Gastrocnemius medialis (tissue), 4 donors: ENCODE data around the gene ENTREP1. TPM values are rescaled to one million over a fixed set of nuclear protein-coding genes. Genes with fewer than 3 reads are reported as not detected.

Source experiments
- ATAC-seq, 2 donors: fragments of 150-250 bp; one replicate each; pipeline ENCODE4 v1.9.1; 2016
- DNase-seq, 2 donors: peaks; one replicate each; pipeline ENCODE4 v3.0.0-alpha.2; 2019
- H3K27ac ChIP-seq, 4 donors: fragments of 200-600 bp; sonication (generic); 1 replicate in 1 of 4; 2 replicates in 3 of 4; pipeline ENCODE4 v1.5.1; 2016 to 2018; ENCODE audit warnings: mild to moderate bottlenecking in 2 of 4, moderate library complexity in 1 of 4
- H3K27me3 ChIP-seq, 3 donors: fragments of 200-600 bp; sonication (generic) in 2 of 3; 1 replicate in 1 of 3; 2 replicates in 2 of 3; pipeline versions ENCODE4 v1.5.1 to v1.6.0; 2016 to 2019; ENCODE audit warnings: mild to moderate bottlenecking in 1 of 3, moderate library complexity in 1 of 3
- H3K36me3 ChIP-seq, 2 donors: fragments of 200-600 bp; sonication (generic) in 1 of 2; one replicate each; pipeline ENCODE4 v1.5.1; 2017 to 2018
- H3K4me1 ChIP-seq, 2 donors: fragments of 200-600 bp; sonication (generic) in 1 of 2; one replicate each; pipeline ENCODE4 v1.5.1; 2016 to 2017; ENCODE audit warnings: mild to moderate bottlenecking in 2 of 2
- H3K4me3 ChIP-seq, 4 donors: fragments of 200-600 bp; sonication (generic) in 3 of 4; 1 replicate in 1 of 4; 2 replicates in 3 of 4; pipeline ENCODE4 v1.5.1; 2016 to 2019; ENCODE audit warnings: mild to moderate bottlenecking in 2 of 4
- H3K9me3 ChIP-seq, 3 donors: fragments of 200-600 bp; sonication (generic) in 2 of 3; 1 replicate in 1 of 3; 2 replicates in 2 of 3; pipeline ENCODE4 v1.5.1; 2016 to 2019
- POLR2A ChIP-seq, 2 donors: fragments of 450-650 bp; IDR thresholded peaks; one replicate each; pipeline ENCODE4 v1.6.1; 2017; ENCODE audit warnings: antibody characterized with exemption in 2 of 2, mild to moderate bottlenecking in 2 of 2, moderate library complexity in 2 of 2
- in situ Hi-C, 4 donors: fragments of 200-750 bp; cut with MboI; loops; one replicate each; pipeline versions ENCODE4 v1.15.0 to v1.8.0; 2017; ENCODE audit warnings: low sequenced_read_pairs in 4 of 4
- intact Hi-C: fragments of 100-400 bp; cut with DNase I; formaldehyde crosslinking; loops from one replicate; pipeline ENCODE4 v1.15.1; 2023; ENCODE audit warnings: low total_unique reads
- total RNA-seq, 4 donors: library from RNA; depleted of rRNA; stranded (reverse); fragments of >200 nt; gene quantifications; one replicate each; pipeline versions ENCODE4 v1.1.0 to v1.2.3, GENCODE V29; 2016
- TF ChIP-seq, protein P1 (sequence below), 5 experiments: fragments of 450-650 bp in 3 of 5; fragments of 200-600 bp in 2 of 5; sonication (generic) in 2 of 5; IDR thresholded peaks in 4 of 5; conservative IDR thresholded peaks in 1 of 5; 1 replicate in 4 of 5; 2 replicates in 1 of 5; pipeline ENCODE4 v1.5.1; 2016 to 2019; ENCODE audit warnings: antibody characterized with exemption in 5 of 5, mild to moderate bottlenecking in 3 of 5, moderate library complexity in 3 of 5

Gene ENTREP1
- total RNA-seq, 4 donors from 2014 or later = 10.8 to 26.8 (median 17.1) TPM

DNA sequence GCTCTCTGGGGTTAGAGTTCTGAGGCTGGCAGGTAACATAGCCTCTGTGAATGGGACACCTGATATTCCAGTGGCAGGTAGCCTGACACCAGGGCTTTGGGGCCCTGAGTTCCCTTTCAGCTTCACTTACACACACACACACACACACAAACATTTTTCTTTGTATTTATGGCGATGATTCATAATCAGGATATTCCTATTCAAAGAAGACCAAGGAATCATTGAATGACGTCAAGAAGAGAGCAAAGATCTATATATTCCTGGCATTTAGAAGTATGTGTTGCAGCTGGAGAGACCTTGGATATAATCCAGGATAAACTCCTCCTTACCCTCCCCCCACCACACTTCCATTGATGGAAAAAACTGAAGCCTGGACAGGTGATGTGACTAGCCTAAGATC is 7.9 kb upstream of the ENTREP1 start:
- no peak for DNase-seq
- Histone ChIP-seq H3K4me1 (no peaks in the 10 kb centered on the region), H3K4me3 (no peak overlapping the region), H3K27me3 (no peaks in the 10 kb centered on the region), H3K36me3 (no peaks in the 10 kb centered on the region), H3K9me3 (no peaks in the 10 kb centered on the region), H3K27ac (no peak overlapping the region)
- no peak for TF ChIP-seq POLR2A (IDR thresholded peaks at IDR 0.05)
- TF ChIP-seq, protein P1, sequence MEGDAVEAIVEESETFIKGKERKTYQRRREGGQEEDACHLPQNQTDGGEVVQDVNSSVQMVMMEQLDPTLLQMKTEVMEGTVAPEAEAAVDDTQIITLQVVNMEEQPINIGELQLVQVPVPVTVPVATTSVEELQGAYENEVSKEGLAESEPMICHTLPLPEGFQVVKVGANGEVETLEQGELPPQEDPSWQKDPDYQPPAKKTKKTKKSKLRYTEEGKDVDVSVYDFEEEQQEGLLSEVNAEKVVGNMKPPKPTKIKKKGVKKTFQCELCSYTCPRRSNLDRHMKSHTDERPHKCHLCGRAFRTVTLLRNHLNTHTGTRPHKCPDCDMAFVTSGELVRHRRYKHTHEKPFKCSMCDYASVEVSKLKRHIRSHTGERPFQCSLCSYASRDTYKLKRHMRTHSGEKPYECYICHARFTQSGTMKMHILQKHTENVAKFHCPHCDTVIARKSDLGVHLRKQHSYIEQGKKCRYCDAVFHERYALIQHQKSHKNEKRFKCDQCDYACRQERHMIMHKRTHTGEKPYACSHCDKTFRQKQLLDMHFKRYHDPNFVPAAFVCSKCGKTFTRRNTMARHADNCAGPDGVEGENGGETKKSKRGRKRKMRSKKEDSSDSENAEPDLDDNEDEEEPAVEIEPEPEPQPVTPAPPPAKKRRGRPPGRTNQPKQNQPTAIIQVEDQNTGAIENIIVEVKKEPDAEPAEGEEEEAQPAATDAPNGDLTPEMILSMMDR (IDR thresholded peaks at IDR 0.05 in 4 of 5, conservative IDR thresholded peaks at IDR 0.05 in 1 of 5) = no peak
- no peak for ATAC-seq
- intact Hi-C loops (no loop called here), in situ Hi-C loops (loop anchor here in 2 of 4 donors (25.0 kb wide), 2 partner anchors 105 to 220 kb away; no protein-coding TSS in a partner anchor)

DNA sequence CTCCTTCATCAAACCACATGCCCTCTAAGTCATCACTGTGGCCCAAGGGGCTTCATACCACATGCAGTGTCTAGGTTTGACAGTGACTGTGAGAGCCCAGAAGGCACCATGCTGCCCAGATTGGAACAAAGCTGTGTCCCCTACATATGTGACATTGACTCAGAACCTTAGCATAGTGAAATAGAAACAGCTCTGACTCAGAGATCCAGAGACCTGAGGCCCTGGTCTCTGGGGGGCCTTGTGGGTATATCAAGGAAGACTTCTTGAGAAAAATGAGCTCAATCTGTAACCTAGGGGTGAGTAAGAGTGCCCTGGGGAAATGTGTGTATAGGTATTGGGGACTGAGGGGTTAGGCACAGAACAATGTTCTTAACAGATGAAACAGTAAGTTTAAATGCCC is 7.1 kb upstream of the ENTREP1 start:
- no peak for DNase-seq
- intact Hi-C loops (no loop called here), in situ Hi-C loops (loop anchor here in 2 of 4 donors (25.0 kb wide), 2 partner anchors 106 to 219 kb away; no protein-coding TSS in a partner anchor)
- Histone ChIP-seq H3K36me3 (no peaks in the 10 kb centered on the region), H3K4me3 (no peak overlapping the region), H3K27me3 (no peaks in the 10 kb centered on the region), H3K9me3 (no peaks in the 10 kb centered on the region), H3K4me1 (no peaks in the 10 kb centered on the region), H3K27ac (no peak overlapping the region)
- TF ChIP-seq POLR2A (IDR thresholded peaks at IDR 0.05) = no peak
- TF ChIP-seq, protein P1 (IDR thresholded peaks at IDR 0.05 in 4 of 5, conservative IDR thresholded peaks at IDR 0.05 in 1 of 5) = no peak
- ATAC-seq = no peak

DNA sequence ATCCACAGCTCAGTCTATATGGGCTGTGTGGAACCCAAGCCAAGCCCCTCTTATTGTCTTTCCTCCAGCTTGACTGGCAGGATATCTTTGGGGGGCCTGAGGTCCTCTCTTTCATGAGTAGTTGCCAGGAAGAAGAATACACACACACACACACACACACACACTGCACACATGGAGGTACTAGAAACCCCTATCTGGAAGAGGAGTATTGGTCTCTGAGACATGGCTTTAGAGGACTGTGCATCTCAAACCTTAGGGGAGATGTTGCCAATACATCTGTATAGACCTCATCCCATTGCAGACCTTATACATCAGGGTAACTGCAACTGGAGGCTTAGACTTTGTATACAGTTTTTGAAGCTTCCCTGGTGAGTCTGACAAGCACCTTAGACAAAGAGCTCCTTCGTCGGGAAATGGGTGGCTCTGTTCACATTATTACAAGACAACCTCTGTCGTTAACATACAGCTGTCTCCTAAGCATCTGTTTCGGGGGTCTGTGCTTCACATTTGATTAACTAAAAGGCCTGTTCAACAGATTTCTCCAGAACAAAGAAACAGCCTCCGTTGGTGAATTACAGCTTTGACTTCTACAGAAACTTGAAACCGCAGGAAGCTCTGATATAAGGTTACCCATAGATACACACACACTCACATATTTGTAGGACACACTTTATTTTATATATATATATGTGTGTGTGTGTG is 5.5 kb upstream of the ENTREP1 start:
- Histone ChIP-seq H3K27ac (no peak overlapping the region), H3K9me3 (no peaks in the 10 kb centered on the region), H3K4me1 (peaks cover 3 to 8% of the 10 kb centered on the region in 2 donors), H3K27me3 (no peaks in the 10 kb centered on the region), H3K4me3 (no peak overlapping the region), H3K36me3 (no peaks in the 10 kb centered on the region)
- intact Hi-C loops (loop anchor here (10.0 kb wide), 3 partner anchors 45 to 1285 kb away; no protein-coding TSS in a partner anchor), in situ Hi-C loops (loop anchor here in 3 of 4 donors (10.0 to 25.0 kb wide), 4 partner anchors 65 to 218 kb away; no protein-coding TSS in a partner anchor)
- ATAC-seq (no peak), DNase-seq (no peak)
- no peak for TF ChIP-seq POLR2A (IDR thresholded peaks at IDR 0.05)
- TF ChIP-seq, protein P1 (IDR thresholded peaks at IDR 0.05 in 4 of 5, conservative IDR thresholded peaks at IDR 0.05 in 1 of 5) = no peak

DNA sequence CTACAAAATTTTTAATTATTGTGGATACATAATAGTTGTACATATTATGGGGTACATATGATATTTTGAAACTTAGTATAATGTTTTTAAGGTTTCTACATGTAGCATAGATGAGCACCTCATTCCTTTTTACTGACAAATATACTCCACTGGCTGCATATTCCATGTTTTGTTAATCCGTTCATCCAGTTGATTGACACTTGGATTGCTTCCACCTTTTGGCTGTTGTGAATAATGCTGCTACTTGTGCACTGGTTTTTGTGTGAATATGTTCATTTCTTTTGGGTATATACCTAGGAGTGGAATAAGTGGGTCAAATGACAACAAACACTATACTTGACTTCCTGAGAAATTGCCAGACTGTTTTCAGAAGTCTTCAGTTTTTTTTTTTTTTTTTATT is 2.8 kb upstream of the ENTREP1 start:
- ATAC-seq = no peak
- no peak for DNase-seq
- Histone ChIP-seq H3K27ac (no peak overlapping the region), H3K4me1 (peaks cover 13 to 17% of the 10 kb centered on the region in 2 donors), H3K9me3 (no peaks in the 10 kb centered on the region), H3K4me3 (no peak overlapping the region), H3K27me3 (no peaks in the 10 kb centered on the region), H3K36me3 (no peaks in the 10 kb centered on the region)
- TF ChIP-seq POLR2A (IDR thresholded peaks at IDR 0.05) = no peak
- TF ChIP-seq, protein P1 (IDR thresholded peaks at IDR 0.05 in 4 of 5, conservative IDR thresholded peaks at IDR 0.05 in 1 of 5) = no peak
- intact Hi-C loops (loop anchor here (10.0 kb wide), 3 partner anchors 47 to 1283 kb away; no protein-coding TSS in a partner anchor), in situ Hi-C loops (loop anchor here in 3 of 4 donors (10.0 to 25.0 kb wide), 4 partner anchors 63 to 215 kb away; no protein-coding TSS in a partner anchor)
